Measurements from ENCODE around the gene FOXP1.

FOXP1 gene

GRCh38 chr3:71031914-71032521 is 551.5 kb downstream of the FOXP1 start:
- H3K4me3 ChIP-seq (ENCODE audit: low read length), result peak overlapping the region; percentile 26; the same call in 1 of the 2 replicates
- peaks cover 22% of the 10 kb centered on the region for H3K4me1 ChIP-seq (ENCODE audit: control insufficient read depth, low read length)
- H3K9me2 ChIP-seq (replicated peaks; ENCODE audit: control insufficient read depth, low read length), result no peaks in the 10 kb centered on the region
- H3K4me2 ChIP-seq (ENCODE audit: low read length), result peak overlapping the region; percentile 43
- peak overlapping the region; percentile 16; the same call in 1 of the 2 replicates for H3K27ac ChIP-seq (ENCODE audit: low read depth, low read length)
- TF ChIP-seq EZH2phosphoT487 (IDR thresholded peaks at IDR 0.05; ENCODE audit: borderline replicate concordance, low read length) (no peak), CTCF (IDR thresholded peaks at IDR 0.05; ENCODE audit: low read depth, low read length, poor library complexity, severe bottlenecking) (no peak)
- no peaks in the 10 kb centered on the region; the same call in 1 of the 2 replicates for H3F3A ChIP-seq (ENCODE audit: control insufficient read depth, insufficient read depth)
- no peaks in the 10 kb centered on the region; the same call in 1 of the 2 replicates for H3K79me2 ChIP-seq (ENCODE audit: control insufficient read depth, low read length)
- no peaks in the 10 kb centered on the region for H3K9me3 ChIP-seq (ENCODE audit: control insufficient read depth, insufficient read depth, low read length)
- H3K36me3 ChIP-seq (ENCODE audit: control insufficient read depth, low read length), result peaks cover 20% of the 10 kb centered on the region
- no peaks in the 10 kb centered on the region for H3K27me3 ChIP-seq (ENCODE audit: control insufficient read depth, low read length)
- 0 out of 2 replicates have a peak, but pooled peaks cover 5% of the 10 kb centered on the region for H4K20me1 ChIP-seq (ENCODE audit: control insufficient read depth, insufficient read depth, low read depth, low read length)

- H4K20me1 ChIP-seq (ENCODE audit: control insufficient read depth, insufficient read depth, low read depth, low read length), result 0 out of 2 replicates have a peak, but pooled peaks cover 5% of the 10 kb centered on the region
- H3K79me2 ChIP-seq (ENCODE audit: control insufficient read depth, low read length), result no peaks in the 10 kb centered on the region; the same call in 1 of the 2 replicates
- H3K4me1 ChIP-seq (ENCODE audit: control insufficient read depth, low read length), result peaks cover 22% of the 10 kb centered on the region
- no peaks in the 10 kb centered on the region for H3F3A ChIP-seq (ENCODE audit: control insufficient read depth, insufficient read depth)
- H3K36me3 ChIP-seq (ENCODE audit: control insufficient read depth, low read length), result peaks cover 17% of the 10 kb centered on the region
- H3K4me2 ChIP-seq (ENCODE audit: low read length), result 0 out of 2 replicates have a peak overlapping the region, but pooled peaks have one; percentile 43
- TF ChIP-seq CTCF (IDR thresholded peaks at IDR 0.05; ENCODE audit: low read depth, low read length, poor library complexity, severe bottlenecking), result no peak
- no peak for TF ChIP-seq EZH2phosphoT487 (IDR thresholded peaks at IDR 0.05; ENCODE audit: borderline replicate concordance, low read length)
- no peaks in the 10 kb centered on the region for H3K9me2 ChIP-seq (replicated peaks; ENCODE audit: control insufficient read depth, low read length)
- H3K4me3 ChIP-seq (ENCODE audit: low read length), result no peak overlapping the region
- H3K27ac ChIP-seq (ENCODE audit: low read depth, low read length), result no peak overlapping the region
- no peaks in the 10 kb centered on the region for H3K27me3 ChIP-seq (ENCODE audit: control insufficient read depth, low read length)
- no peaks in the 10 kb centered on the region for H3K9me3 ChIP-seq (ENCODE audit: control insufficient read depth, insufficient read depth, low read length)
Observed at GRCh38 chr3:71031181-71031580, 552.3 kb downstream of the FOXP1 start.

- H3K4me3 ChIP-seq (ENCODE audit: low read length), result no peak overlapping the region
- H3K4me1 ChIP-seq (ENCODE audit: control insufficient read depth, low read length), result peaks cover 22% of the 10 kb centered on the region
- H3K79me2 ChIP-seq (ENCODE audit: control insufficient read depth, low read length), result no peaks in the 10 kb centered on the region; the same call in 1 of the 2 replicates
- H3K27ac ChIP-seq (ENCODE audit: low read depth, low read length), result no peak overlapping the region
- 0 out of 2 replicates have a peak, but pooled peaks cover 5% of the 10 kb centered on the region for H4K20me1 ChIP-seq (ENCODE audit: control insufficient read depth, insufficient read depth, low read depth, low read length)
- no peak for TF ChIP-seq CTCF (IDR thresholded peaks at IDR 0.05; ENCODE audit: low read depth, low read length, poor library complexity, severe bottlenecking)
- no peak for TF ChIP-seq EZH2phosphoT487 (IDR thresholded peaks at IDR 0.05; ENCODE audit: borderline replicate concordance, low read length)
- H3K9me3 ChIP-seq (ENCODE audit: control insufficient read depth, insufficient read depth, low read length), result no peaks in the 10 kb centered on the region
- no peaks in the 10 kb centered on the region for H3K27me3 ChIP-seq (ENCODE audit: control insufficient read depth, low read length)
- H3K9me2 ChIP-seq (replicated peaks; ENCODE audit: control insufficient read depth, low read length), result no peaks in the 10 kb centered on the region
- H3F3A ChIP-seq (ENCODE audit: control insufficient read depth, insufficient read depth), result no peaks in the 10 kb centered on the region
- peaks cover 17% of the 10 kb centered on the region for H3K36me3 ChIP-seq (ENCODE audit: control insufficient read depth, low read length)
- no peak overlapping the region for H3K4me2 ChIP-seq (ENCODE audit: low read length)
Observed at GRCh38 chr3:71030748-71031147, 552.8 kb downstream of the FOXP1 start.
